GM21825 (cell line): ENCODE data around the gene HPX.
A peak's percentile ranks its signal among the peaks of the same experiment; 100 is the strongest.
"Not testable (repeated sequence)": the region's sequence is repeated elsewhere in the genome, so short reads cannot be mapped to it uniquely, and the experiment has no call there.

Experiments
- ATAC-seq: cut with Tn5 transposase; IDR thresholded peaks from one replicate; pipeline ENCODE4 v1.9.1; 2021; ENCODE audit warnings: mild to moderate bottlenecking, moderate library complexity; ENCODE audit not compliant: unreplicated experiment

The HPX gene

DNA sequence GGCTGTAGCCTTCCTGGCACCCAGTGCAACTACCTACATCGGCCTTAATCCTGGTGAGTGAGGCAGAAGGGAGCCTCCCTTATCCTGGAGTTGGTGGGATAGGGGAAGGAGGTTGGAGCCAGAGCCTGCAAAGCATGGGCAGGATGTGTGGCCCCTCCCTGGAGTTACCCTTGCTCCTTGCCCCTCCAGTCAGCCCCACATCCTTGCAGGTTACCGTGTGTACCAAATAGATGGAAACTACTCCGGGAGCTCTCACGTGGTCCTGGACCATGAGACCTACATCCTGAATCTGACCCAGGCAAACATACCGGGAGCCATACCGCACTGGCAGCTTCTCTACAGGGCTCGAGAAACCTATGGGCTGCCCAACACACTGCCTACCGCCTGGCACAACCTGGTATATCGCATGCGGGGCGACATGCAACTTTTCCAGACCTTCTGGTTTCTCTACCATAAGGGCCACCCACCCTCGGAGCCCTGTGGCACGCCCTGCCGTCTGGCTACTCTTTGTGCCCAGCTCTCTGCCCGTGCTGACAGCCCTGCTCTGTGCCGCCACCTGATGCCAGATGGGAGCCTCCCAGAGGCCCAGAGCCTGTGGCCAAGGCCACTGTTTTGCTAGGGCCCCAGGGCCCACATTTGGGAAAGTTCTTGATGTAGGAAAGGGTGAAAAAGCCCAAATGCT is 46.7 kb downstream of the HPX start:
- ATAC-seq: no peak

- ATAC-seq: not testable (repeated sequence)
Observed at GRCh38 chr11:6392251-6392650, 48.5 kb downstream of the HPX start.

GRCh38 chr11:6391537-6392134 is 49.2 kb downstream of the HPX start:
- ATAC-seq: no peak

- no peak for ATAC-seq
Observed at GRCh38 chr11:6390718-6391469, 49.9 kb downstream of the HPX start.

- peak; percentile 98 for ATAC-seq
Observed at GRCh38 chr11:6389905-6390717, 50.7 kb downstream of the HPX start, which contains the start of gene SMPD1. Gene SMPD1, plus strand, starts transcription at chr11:6390474. Its CDS starts 125 bp downstream, at chr11:6390599.

GRCh38 chr11:6388748-6389147 is 52.0 kb downstream of the HPX start:
- ATAC-seq: no peak

- no peak for ATAC-seq
Observed at GRCh38 chr11:6387811-6388599, 52.8 kb downstream of the HPX start.

GRCh38 chr11:6385046-6385777 is 55.6 kb downstream of the HPX start:
- no peak for ATAC-seq
